Vagina (tissue), 2 donors: ENCODE results near the gene ABLIM2. TPM values are rescaled to one million over a fixed set of nuclear protein-coding genes. Genes with fewer than 3 reads are reported as not detected.

Experiments used
- DNase-seq, 2 donors: peaks; one replicate each; pipeline ENCODE4 v3.0.0-alpha.2; 2017; ENCODE audit errors: extremely low spot score in 2 of 2
- H3K27ac ChIP-seq: fragments of 200-600 bp; sonication (generic); one replicate; pipeline ENCODE4 v1.5.1; 2019
- H3K27me3 ChIP-seq: fragments of 200-600 bp; sonication (generic); one replicate; pipeline ENCODE4 v1.5.1; 2019
- H3K36me3 ChIP-seq, 2 donors: fragments of 200-600 bp; sonication (generic); one replicate each; pipeline ENCODE4 v1.5.1; 2017 to 2019
- H3K4me1 ChIP-seq: fragments of 200-600 bp; sonication (generic); one replicate; pipeline ENCODE4 v1.5.1; 2019
- H3K4me3 ChIP-seq, 2 donors: fragments of 200-600 bp; sonication (generic); 1 replicate in 1 of 2; 2 replicates in 1 of 2; pipeline ENCODE4 v1.5.1; 2016 to 2019
- H3K9me3 ChIP-seq: fragments of 200-600 bp; sonication (generic); one replicate; pipeline ENCODE4 v1.5.1; 2019
- CTCF ChIP-seq, 3 experiments: fragments of 450-650 bp in 2 of 3; fragments of 200-600 bp in 1 of 3; sonication (generic) in 1 of 3; IDR thresholded peaks; one replicate each; pipeline ENCODE4 v1.5.1; 2017 to 2019; ENCODE audit warnings: antibody characterized with exemption in 3 of 3, mild to moderate bottlenecking in 2 of 3, moderate library complexity in 2 of 3
- POLR2A ChIP-seq, 2 donors: fragments of 450-650 bp; IDR thresholded peaks; one replicate each; pipeline ENCODE4 v1.6.1; 2017; ENCODE audit warnings: antibody characterized with exemption in 2 of 2, mild to moderate bottlenecking in 2 of 2, moderate library complexity in 2 of 2
- POLR2AphosphoS5 ChIP-seq, 2 donors: sonication (generic); formaldehyde crosslinking; IDR thresholded peaks; one replicate each; pipeline ENCODE4 v1.9.0; 2017; ENCODE audit warnings: antibody characterized with exemption in 2 of 2, mild to moderate bottlenecking in 2 of 2, low read depth in 1 of 2; ENCODE audit not compliant: insufficient read depth in 1 of 2
- intact Hi-C: fragments of 100-400 bp; cut with DNase I; formaldehyde crosslinking; loops from one replicate; pipeline ENCODE4 v1.15.1; 2023
- total RNA-seq: library from RNA; depleted of rRNA; stranded (reverse); fragments of >200 nt; gene quantifications from one replicate; pipeline ENCODE4 v1.2.3, GENCODE V29; 2016

Gene ABLIM2
- total RNA-seq, 1 donor from 2014 or later: 15.5 TPM

GRCh38 chr4:8122746-8123145 is 35.9 kb downstream of the ABLIM2 start:
- Histone ChIP-seq H3K9me3 (no peaks in the 10 kb centered on the region), H3K27ac (no peak overlapping the region), H3K4me1 (no peaks in the 10 kb centered on the region), H3K36me3 (no peaks in the 10 kb centered on the region), H3K4me3 (no peak overlapping the region), H3K27me3 (no peaks in the 10 kb centered on the region)
- DNase-seq: no peak
- intact Hi-C loops: no loop called here
- TF ChIP-seq POLR2A (IDR thresholded peaks at IDR 0.05): no peak
- no peak for TF ChIP-seq POLR2AphosphoS5 (IDR thresholded peaks at IDR 0.05; ENCODE audit: insufficient read depth in 1 of 2, low read depth in 1 of 2)
- TF ChIP-seq CTCF (IDR thresholded peaks at IDR 0.05): no peak

GRCh38 chr4:8121292-8122015 is 37.2 kb downstream of the ABLIM2 start:
- Histone ChIP-seq H3K36me3 (no peaks in the 10 kb centered on the region), H3K4me3 (no peak overlapping the region), H3K9me3 (no peaks in the 10 kb centered on the region), H3K27me3 (no peaks in the 10 kb centered on the region), H3K4me1 (no peaks in the 10 kb centered on the region), H3K27ac (no peak overlapping the region)
- intact Hi-C loops: no loop called here
- TF ChIP-seq POLR2AphosphoS5 (IDR thresholded peaks at IDR 0.05; ENCODE audit: insufficient read depth in 1 of 2, low read depth in 1 of 2): no peak
- no peak for TF ChIP-seq POLR2A (IDR thresholded peaks at IDR 0.05)
- TF ChIP-seq CTCF (IDR thresholded peaks at IDR 0.05): no peak
- no peak for DNase-seq

GRCh38 chr4:8120501-8120900 is 38.1 kb downstream of the ABLIM2 start:
- no peaks in the 10 kb centered on the region for H3K4me1 ChIP-seq
- H3K4me3 ChIP-seq: no peak overlapping the region
- no peaks in the 10 kb centered on the region for H3K9me3 ChIP-seq
- no peak for DNase-seq
- H3K27ac ChIP-seq: no peak overlapping the region
- TF ChIP-seq POLR2AphosphoS5 (IDR thresholded peaks at IDR 0.05; ENCODE audit: insufficient read depth in 1 of 2, low read depth in 1 of 2) (no peak), CTCF (IDR thresholded peaks at IDR 0.05) (no peak), POLR2A (IDR thresholded peaks at IDR 0.05) (no peak)
- H3K27me3 ChIP-seq: no peaks in the 10 kb centered on the region
- intact Hi-C loops: no loop called here
- H3K36me3 ChIP-seq: no peaks in the 10 kb centered on the region

- Histone ChIP-seq H3K4me1 (no peaks in the 10 kb centered on the region), H3K27ac (no peak overlapping the region), H3K9me3 (no peaks in the 10 kb centered on the region), H3K36me3 (no peaks in the 10 kb centered on the region), H3K4me3 (no peak overlapping the region), H3K27me3 (no peaks in the 10 kb centered on the region)
- intact Hi-C loops: no loop called here
- no peak for DNase-seq
- TF ChIP-seq CTCF (IDR thresholded peaks at IDR 0.05): no peak
- TF ChIP-seq POLR2A (IDR thresholded peaks at IDR 0.05): no peak
- TF ChIP-seq POLR2AphosphoS5 (IDR thresholded peaks at IDR 0.05; ENCODE audit: insufficient read depth in 1 of 2, low read depth in 1 of 2): no peak
Measured at GRCh38 chr4:8119877-8120276, 38.7 kb downstream of the ABLIM2 start.

GRCh38 chr4:8118531-8118930 is 40.1 kb downstream of the ABLIM2 start:
- DNase-seq: no peak
- Histone ChIP-seq H3K4me1 (no peaks in the 10 kb centered on the region), H3K27me3 (no peaks in the 10 kb centered on the region), H3K4me3 (no peak overlapping the region), H3K9me3 (no peaks in the 10 kb centered on the region), H3K27ac (no peak overlapping the region), H3K36me3 (no peaks in the 10 kb centered on the region)
- intact Hi-C loops: no loop called here
- TF ChIP-seq CTCF (IDR thresholded peaks at IDR 0.05) (no peak), POLR2AphosphoS5 (IDR thresholded peaks at IDR 0.05; ENCODE audit: insufficient read depth in 1 of 2, low read depth in 1 of 2) (no peak), POLR2A (IDR thresholded peaks at IDR 0.05) (no peak)
